ES-I3 (cell line): Measurements from ENCODE around the gene TEX19.

Experiments
- H3K36me3 ChIP-seq: 2 replicates; pipeline ENCODE4 v1.6.1; 2013; ENCODE audit warnings: mild to moderate bottlenecking, low read length, control low read depth, moderate library complexity; ENCODE audit not compliant: insufficient read depth
- H3K4me1 ChIP-seq: 2 replicates; pipeline ENCODE4 v1.6.1; 2013; ENCODE audit warnings: mild to moderate bottlenecking, control low read depth, low read length; ENCODE audit not compliant: insufficient read depth
- H3K9ac ChIP-seq: 2 replicates; pipeline ENCODE4 v1.6.1; 2013; ENCODE audit warnings: low read depth, mild to moderate bottlenecking, low read length, moderate library complexity
- H3K9me3 ChIP-seq: 2 replicates; pipeline ENCODE4 v1.6.1; 2013; ENCODE audit warnings: mild to moderate bottlenecking, low read length, moderate library complexity; ENCODE audit not compliant: control insufficient read depth, insufficient read depth

TEX19 gene

DNA sequence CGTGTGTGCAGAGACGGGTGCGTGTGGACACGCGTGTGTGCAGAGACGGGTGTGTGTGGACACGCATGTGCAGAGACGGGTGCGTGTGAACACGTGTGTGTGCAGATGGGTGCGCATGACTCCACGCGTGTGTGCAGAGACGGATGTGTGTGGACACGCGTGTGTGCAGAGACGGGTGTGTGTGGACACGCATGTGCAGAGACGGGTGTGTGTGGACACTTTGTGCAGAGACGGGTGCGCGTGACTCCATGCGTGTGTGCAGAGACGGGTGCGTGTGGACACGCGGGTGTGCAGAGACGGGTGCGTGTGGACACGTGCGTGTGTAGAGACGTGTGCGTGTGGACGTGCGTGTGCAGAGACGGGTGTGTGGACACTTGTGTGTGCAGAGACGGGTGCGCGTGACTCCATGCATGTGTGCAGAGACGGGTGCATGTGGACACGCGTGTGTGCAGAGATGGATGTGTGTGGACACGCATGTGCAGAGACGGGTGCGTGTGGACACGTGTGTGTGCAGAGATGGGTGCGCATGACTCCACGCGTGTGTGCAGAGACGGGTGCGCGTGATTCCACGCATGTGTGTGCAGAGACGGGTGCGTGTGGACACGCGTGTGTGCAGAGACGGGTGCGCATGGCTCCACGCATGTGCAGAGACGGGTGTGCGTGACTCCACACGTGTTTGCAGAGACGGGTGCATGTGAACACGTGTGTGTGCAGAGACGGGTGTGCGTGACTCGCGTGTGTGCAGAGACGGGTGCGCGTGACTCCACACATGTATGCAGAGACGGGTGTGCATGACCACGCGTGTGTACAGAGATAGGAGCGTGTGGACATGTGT lies 40.1 kb upstream of the TEX19 start:
- Histone ChIP-seq H3K9ac (no peak overlapping the region), H3K9me3 (no peaks in the 10 kb centered on the region), H3K36me3 (no peaks in the 10 kb centered on the region), H3K4me1 (no peaks in the 10 kb centered on the region; the same call in 1 of the 2 replicates)

DNA sequence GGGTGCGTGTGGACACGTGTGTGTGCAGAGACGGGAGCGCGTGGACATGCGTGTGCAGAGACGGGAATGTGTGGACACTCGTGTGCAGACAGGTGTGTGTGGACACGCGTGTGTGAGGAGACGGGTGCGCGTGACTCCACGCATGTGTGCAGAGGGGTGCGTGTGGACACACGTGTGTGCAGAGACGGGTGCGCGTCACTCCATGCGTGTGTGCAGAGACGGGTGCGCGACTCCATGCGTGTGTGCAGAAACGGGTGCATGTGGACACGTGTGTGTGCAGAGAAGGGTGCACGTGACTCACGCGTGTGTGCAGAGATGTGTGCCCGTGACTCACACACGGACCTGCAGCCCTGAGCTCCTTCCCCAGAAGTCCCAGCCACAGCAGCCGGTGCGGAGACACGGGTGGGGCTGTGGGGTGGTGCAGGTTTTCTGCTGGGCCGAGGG lies 39.4 kb upstream of the TEX19 start:
- Histone ChIP-seq H3K9ac (no peak overlapping the region), H3K36me3 (no peaks in the 10 kb centered on the region), H3K4me1 (no peaks in the 10 kb centered on the region; the same call in 1 of the 2 replicates)

DNA sequence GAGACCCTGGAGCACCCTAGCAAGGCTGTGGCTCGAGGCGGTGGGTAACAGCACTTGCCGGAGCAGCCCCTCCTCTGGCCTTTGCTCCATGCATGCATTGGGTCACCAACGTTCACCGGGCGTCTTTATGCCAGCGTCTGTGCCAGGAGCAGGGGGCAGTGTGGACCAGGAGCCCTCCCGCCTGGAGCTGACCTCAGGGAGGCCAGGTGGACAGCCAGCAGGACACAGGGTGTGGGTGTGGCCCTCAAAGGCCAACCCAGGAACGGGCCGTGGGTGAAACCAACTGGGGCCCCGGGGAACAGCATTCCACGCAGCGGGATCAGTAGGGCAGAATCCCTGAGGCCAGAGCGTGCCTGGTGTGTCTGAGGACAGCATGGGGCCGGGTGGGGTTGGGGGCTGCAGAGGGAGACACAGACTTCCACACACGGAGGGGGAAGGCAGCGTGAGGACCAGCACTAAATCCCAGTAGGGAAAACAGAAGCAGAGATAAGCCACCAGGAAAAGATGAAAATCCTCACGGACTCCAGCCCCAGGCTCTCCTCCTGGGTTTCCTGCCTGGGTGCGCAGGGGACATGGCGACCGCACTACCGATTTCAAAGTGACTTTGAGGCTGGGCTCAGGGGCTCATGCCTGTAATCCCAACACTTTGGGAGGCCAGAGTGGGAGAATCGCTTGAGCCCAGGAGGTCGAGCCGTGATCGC lies 38.8 kb upstream of the TEX19 start:
- Histone ChIP-seq H3K36me3 (no peaks in the 10 kb centered on the region), H3K9ac (no peak overlapping the region), H3K4me1 (no peaks in the 10 kb centered on the region; the same call in 1 of the 2 replicates), H3K9me3 (no peaks in the 10 kb centered on the region)

More for the DNA sequence above, 39.4 kb upstream of the TEX19 start:
- no peaks in the 10 kb centered on the region for H3K9me3 ChIP-seq

DNA sequence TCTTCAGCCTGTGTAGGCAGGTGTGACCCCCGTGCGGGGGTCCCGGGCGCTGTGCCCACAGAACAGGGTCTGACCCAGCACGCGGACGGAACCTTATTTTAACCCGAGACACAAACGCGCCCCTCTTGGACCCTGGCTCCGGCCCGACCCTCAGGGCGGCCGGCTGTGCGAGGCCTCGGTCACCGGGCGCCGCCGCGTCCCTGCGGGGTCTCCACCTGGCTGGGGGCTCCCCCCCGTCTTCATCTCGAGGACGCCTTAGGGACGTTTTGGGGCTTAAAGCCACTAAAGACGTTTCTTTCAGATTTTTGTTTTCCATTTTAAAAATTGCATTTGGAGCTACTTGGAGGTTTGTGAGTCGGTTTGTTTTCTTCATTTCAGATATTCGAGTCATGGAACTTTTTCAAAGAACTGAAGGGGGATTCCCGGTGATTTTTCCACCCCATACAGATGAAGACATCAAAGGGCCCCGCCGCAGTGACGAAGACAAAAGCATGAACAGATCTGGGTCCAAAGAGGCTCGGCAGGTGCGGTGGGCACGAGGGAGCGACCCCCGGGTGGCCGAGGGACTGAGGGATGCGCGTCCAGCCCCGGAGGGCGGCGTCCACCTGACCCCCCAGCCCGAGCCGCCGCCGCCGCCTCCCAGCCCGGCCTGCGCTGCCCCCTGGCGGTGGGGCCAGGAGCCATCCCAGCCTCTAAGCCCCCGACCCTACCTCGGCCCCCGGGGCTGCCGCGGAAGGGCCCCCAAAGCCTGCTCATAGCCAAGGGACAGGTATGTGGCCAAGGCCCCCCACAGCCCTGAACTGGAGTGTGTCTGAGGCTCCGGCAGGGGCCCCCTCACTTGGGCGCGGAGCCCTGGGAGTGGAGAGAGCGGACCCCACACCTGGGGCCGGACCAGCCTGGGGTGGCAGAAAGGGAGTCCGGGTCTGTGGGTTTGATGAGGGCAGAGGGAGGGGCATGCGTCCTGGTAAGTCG lies 37.8 kb upstream of the TEX19 start:
- no peaks in the 10 kb centered on the region for H3K9me3 ChIP-seq
- no peak overlapping the region for H3K9ac ChIP-seq
- H3K36me3 ChIP-seq, result no peaks in the 10 kb centered on the region
- no peaks in the 10 kb centered on the region; the same call in 1 of the 2 replicates for H3K4me1 ChIP-seq

DNA sequence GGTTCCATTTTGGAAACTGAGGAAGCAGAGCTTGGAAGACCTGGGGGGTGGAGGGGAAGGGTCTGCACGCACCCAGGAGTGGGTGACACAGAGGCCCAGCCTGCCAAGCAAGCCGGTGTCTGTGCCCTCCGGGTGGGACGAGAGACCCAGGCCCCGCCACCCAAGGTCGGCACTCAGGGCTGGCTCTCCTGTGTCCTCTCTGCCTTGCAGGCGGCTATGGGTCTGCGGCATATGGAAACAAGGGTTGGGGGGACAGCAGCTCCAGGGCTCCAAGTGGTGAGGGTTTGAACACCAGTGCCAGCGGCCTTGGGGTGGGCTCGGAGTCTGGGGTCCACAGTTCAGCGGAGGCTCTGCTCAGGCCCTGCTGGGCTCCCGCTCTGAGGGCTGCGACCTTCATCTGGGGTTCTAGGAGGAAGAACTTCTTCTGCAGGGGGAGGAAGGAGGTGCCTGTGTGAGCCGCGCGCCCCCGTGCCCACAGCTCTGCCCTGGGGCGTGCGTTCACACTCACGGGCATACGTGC lies 37.0 kb upstream of the TEX19 start:
- Histone ChIP-seq H3K9ac (no peak overlapping the region), H3K4me1 (peaks cover 4% of the 10 kb centered on the region; the same call in 1 of the 2 replicates), H3K36me3 (no peaks in the 10 kb centered on the region), H3K9me3 (no peaks in the 10 kb centered on the region)

DNA sequence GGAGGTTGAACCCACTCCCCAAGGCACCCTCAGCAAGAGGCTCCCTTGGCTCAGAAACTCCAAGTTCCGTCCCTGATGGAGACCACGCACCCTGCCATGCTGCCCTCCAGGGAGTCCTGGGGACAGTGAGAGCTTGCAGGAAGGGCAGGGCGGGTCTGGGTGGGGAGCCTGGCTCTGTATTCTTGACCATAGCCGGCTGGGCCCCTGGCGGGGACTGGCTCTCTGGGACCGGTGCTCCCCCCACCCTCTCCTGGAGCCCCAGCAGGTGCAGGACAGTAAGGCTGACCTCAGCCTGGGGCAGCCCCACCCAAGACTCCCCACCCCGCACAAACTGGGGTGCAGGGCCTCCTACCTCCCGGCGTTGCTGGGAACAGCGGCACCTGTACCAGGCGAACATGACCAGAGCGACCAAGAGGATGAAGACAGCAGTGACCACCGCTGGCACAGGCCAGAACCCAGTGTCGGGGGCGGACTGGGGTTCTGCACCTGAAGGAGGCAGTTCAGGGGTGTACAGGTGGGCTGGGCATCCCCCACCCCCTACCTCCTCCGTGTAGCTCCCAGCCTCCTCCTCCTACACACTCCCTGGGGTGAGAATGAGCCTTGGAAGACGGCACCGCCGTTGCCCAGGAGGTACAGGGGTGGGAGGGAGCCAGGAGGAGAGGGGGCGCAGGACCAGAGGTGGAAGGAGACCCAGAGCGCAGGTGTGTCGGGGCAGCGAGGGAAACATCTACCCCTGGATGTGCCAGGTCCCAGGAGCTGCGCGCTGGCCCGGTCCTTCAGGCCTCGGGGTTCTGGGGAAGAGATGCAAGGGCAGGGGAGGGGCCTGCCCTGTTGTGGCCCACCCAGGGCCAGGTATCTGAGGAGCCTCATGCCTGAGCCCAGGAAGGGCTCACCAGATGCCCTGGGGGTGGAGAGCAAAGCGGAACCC lies 36.3 kb upstream of the TEX19 start:
- Histone ChIP-seq H3K4me1 (peaks cover 11% of the 10 kb centered on the region; the same call in 1 of the 2 replicates), H3K36me3 (no peaks in the 10 kb centered on the region), H3K9me3 (no peaks in the 10 kb centered on the region), H3K9ac (no peak overlapping the region)

DNA sequence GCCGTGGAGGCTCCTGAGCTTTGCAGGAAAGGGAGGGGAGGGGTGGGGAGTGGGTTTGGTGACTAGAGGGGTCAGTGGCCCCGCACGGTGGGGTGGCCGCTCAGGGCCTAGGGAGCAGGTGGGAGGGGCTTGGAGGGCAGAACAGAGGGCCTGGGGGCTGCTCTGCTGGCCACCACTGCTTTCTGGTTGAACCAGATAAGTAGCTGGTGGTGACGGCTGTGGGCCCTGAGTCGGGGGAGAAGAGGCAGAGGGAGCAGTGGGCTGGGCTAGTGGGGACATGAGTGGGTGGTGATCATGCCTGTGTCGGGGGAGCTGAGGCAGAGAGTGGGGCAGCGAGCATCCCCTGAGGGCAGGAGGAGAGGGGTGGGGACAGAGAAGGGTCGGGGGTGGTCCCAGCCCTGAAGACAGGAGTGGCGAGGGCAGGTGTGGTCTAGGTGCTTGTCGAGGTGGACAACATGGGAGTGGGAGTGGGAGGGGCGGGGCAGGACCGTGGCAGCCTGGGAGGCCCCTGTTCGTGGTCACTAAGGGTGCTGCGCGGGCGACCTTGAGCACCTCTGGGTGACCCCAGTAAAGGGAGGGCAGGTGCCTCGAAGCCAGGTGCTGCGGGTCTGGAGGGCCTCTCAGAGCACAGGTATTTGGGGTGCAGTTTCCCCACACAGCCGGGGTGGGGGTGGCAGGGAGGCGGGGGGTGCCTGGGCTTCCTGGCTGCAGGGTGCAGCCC lies 35.4 kb upstream of the TEX19 start:
- no peaks in the 10 kb centered on the region for H3K36me3 ChIP-seq
- H3K9ac ChIP-seq, result no peak overlapping the region
- no peaks in the 10 kb centered on the region for H3K9me3 ChIP-seq
- peaks cover 18% of the 10 kb centered on the region; the same call in 1 of the 2 replicates for H3K4me1 ChIP-seq

DNA sequence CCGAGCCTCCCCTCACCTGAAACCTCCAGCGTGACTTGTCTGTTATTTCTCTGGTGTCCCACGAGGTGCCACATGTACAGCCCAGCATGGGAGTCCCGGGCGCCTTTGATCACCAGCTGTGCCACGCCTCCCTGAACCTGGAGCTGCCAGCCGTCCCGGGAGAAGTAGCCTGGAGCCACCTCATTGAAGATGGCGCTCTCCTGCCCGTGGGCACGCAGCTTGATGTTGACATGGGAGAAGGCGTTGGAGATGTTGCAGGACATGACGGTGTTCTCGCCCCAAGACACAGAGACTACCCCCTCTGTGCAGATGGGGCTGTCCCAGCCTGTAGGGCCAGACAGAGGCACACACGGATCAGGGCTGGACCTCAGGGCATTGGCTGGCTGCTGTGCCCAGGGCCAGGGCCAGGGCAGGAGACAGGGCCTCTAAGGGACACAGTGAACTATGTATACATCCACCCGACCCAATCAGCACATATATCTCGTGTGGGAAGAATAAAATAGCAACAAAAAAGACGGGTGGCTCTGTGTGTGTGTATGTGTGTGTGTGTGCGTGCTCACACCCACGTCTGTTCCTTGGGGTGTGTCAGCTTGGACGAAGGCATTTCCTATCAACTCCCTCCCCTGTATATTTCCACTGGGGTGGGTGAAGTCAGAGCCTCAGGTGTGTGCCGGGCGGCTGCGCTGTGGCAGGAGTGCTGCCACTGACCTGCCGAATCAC lies 34.3 kb upstream of the TEX19 start:
- H3K4me1 ChIP-seq, result peaks cover 19% of the 10 kb centered on the region; the same call in 1 of the 2 replicates
- H3K36me3 ChIP-seq, result no peaks in the 10 kb centered on the region
- no peaks in the 10 kb centered on the region for H3K9me3 ChIP-seq
- H3K9ac ChIP-seq, result no peak overlapping the region

DNA sequence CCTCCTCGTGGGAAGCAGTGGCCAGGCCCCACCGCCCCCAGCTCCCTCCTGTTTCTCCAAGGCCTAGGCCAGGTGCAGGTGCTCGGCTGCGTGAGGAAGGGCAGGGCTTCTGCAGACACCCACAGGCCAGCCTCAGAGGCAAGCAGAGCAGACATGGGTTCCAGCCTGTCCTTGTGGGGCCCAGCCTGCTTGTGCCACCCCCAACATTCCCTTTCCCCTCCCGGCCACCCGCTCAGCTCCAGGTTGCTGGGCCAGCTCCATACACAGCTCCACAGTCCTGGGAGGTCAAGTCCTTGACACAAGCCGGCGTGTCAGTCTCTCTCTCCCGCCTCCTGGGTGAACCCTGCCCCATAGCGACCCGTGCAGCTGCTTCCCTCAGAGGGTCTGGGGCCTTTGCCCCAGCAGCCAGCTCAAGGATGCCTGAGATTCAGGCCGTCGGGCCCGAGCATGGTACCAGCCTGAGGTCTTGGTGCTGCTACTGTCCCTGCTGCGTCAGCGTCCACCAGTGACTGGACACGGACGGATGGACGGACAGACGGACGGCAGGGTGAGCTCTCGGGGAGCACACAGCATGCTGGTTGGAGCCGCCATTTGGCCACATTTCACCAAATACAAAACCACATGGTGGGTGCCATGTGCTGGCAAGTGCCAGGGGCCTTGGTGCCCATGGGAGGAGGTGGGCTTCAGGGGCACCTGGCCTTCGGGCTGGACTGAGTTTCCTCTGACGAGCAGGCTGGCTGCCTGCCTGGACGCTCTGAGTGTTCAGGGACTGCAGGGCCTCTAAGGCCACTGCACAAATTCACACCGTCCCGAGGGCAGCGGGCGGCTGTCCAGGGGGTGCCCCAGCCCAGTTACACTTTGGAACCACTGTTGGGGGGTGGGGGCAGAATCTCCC lies 33.5 kb upstream of the TEX19 start:
- no peaks in the 10 kb centered on the region for H3K9me3 ChIP-seq
- H3K9ac ChIP-seq, result no peak overlapping the region
- H3K4me1 ChIP-seq, result peaks cover 19% of the 10 kb centered on the region; the same call in 1 of the 2 replicates
- H3K36me3 ChIP-seq, result no peaks in the 10 kb centered on the region

DNA sequence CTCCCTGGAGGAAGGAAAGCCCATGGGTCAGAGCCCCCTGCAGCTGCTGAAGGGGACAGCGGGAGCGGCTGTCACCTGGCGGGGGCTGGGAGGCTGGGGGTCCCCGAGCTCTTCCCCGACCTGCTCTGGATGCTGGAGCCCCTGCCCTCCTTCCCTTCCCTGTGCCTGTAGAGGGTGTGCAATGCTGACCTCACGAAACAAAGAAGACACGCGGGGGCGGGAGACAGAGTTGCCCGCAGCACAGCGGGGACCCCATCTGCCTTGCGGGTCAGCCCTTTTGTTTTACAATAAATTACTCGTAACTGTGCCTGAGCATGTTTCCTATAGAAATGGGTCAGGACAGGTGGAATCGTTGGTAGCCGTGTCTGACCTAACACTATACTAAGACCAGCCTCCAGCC lies 31.8 kb upstream of the TEX19 start:
- H3K36me3 ChIP-seq, result no peaks in the 10 kb centered on the region
- no peaks in the 10 kb centered on the region for H3K9me3 ChIP-seq
- peaks cover 19% of the 10 kb centered on the region; the same call in 1 of the 2 replicates for H3K4me1 ChIP-seq
- no peak overlapping the region for H3K9ac ChIP-seq

DNA sequence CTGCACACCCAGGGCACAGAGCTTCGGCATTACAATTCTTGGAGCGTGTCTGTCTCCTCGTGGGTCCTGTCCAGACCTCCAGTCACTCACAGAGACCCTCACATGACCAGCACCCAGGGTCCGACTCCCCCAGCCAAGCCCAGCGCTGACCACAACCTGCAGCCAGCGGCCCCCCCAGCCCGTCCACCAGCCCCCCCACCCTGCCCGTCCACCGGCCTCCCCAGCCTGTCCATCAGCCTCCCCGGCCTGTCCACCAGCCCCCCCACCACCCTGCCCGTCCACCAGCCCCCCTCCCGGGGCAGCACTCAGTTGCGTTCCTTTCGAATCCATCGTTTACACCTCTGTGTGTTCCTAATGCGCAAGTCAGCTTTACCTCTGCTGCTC lies 31.3 kb upstream of the TEX19 start:
- H3K4me1 ChIP-seq, result peaks cover 19% of the 10 kb centered on the region; the same call in 1 of the 2 replicates
- H3K9ac ChIP-seq, result no peak overlapping the region
- H3K9me3 ChIP-seq, result no peaks in the 10 kb centered on the region
- H3K36me3 ChIP-seq, result no peaks in the 10 kb centered on the region
